ENCODE data around the gene C1orf232. TPM values are rescaled to one million over a fixed set of nuclear protein-coding genes. Genes with fewer than 3 reads are reported as not detected.

Gene C1orf232
- total and polyA plus RNA-seq, 9 of the 15 experiments (the other 6 are each of a cell fraction or from before 2014, with no cell fraction given): not detected

- H3K79me2 ChIP-seq (ENCODE audit: control insufficient read depth, insufficient read depth, low read length): no peaks in the 10 kb centered on the region; the same call in 2 of the 3 replicates
- H2AFZ ChIP-seq (ENCODE audit: low read depth, low read length): peak overlapping the region; percentile 36; the same call in 1 of the 2 replicates
- BruUV-seq (replicated peaks): no TSS peak
- no peak overlapping the region for H3K27ac ChIP-seq (ENCODE audit: extremely low read depth, low read depth, low read length)
- peak overlapping the region in 1 of 2 experiments; percentile 76; a peak in 2 of 4 replicates for H3K9ac ChIP-seq (ENCODE audit: insufficient read depth in 1 of 2, low read depth in 2 of 2, low read length in 2 of 2)
- 27% methylated on average over 11 of the region's 12 CpGs for WGBS (ENCODE audit: insufficient coverage, low coverage, missing lambda C conversion rate)
- TF ChIP-seq, protein P1, sequence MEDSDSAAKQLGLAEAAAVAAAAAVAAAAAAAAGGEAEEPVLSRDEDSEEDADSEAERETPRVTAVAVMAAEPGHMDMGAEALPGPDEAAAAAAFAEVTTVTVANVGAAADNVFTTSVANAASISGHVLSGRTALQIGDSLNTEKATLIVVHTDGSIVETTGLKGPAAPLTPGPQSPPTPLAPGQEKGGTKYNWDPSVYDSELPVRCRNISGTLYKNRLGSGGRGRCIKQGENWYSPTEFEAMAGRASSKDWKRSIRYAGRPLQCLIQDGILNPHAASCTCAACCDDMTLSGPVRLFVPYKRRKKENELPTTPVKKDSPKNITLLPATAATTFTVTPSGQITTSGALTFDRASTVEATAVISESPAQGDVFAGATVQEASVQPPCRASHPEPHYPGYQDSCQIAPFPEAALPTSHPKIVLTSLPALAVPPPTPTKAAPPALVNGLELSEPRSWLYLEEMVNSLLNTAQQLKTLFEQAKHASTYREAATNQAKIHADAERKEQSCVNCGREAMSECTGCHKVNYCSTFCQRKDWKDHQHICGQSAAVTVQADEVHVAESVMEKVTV (CRISPR knock-in tag; IDR thresholded peaks at IDR 0.05): no peak
- TF ChIP-seq FOXA1 (IDR thresholded peaks at IDR 0.05; ENCODE audit: borderline replicate concordance) (no peak), ZFP91 (CRISPR knock-in tag; IDR thresholded peaks at IDR 0.05) (0 out of 2 replicates have a peak, but pooled peaks have one; percentile 23), ATF3 (IDR thresholded peaks at IDR 0.05) (peak; percentile 45; the same call in 1 of the 2 replicates), ATF3 (CRISPR knock-in tag; conservative IDR thresholded peaks at IDR 0.05) (no peak), ZBTB7A (IDR thresholded peaks at IDR 0.05; ENCODE audit: borderline replicate concordance, control insufficient read depth, low read depth, low read length) (0 out of 2 replicates have a peak, but pooled peaks have one; percentile 19), JUN (IDR thresholded peaks at IDR 0.05; ENCODE audit: borderline replicate concordance, low read depth, low read length) (no peak), JUN (CRISPR knock-in tag; IDR thresholded peaks at IDR 0.05; ENCODE audit: borderline replicate concordance) (0 out of 2 replicates have a peak, but pooled peaks have one; percentile 49), HIVEP1 (CRISPR knock-in tag; IDR thresholded peaks at IDR 0.05) (no peak), ZNF324 (CRISPR knock-in tag; IDR thresholded peaks at IDR 0.05) (no peak), SMAD4 (CRISPR knock-in tag; conservative IDR thresholded peaks at IDR 0.05) (0 out of 2 replicates have a peak, but pooled peaks have one; percentile 15)
- TF ChIP-seq, protein P2, sequence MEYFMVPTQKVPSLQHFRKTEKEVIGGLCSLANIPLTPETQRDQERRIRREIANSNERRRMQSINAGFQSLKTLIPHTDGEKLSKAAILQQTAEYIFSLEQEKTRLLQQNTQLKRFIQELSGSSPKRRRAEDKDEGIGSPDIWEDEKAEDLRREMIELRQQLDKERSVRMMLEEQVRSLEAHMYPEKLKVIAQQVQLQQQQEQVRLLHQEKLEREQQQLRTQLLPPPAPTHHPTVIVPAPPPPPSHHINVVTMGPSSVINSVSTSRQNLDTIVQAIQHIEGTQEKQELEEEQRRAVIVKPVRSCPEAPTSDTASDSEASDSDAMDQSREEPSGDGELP (CRISPR knock-in tag; IDR thresholded peaks at IDR 0.05; ENCODE audit: borderline replicate concordance): peak; percentile 75
- H3K9me1 ChIP-seq (ENCODE audit: control insufficient read depth, insufficient read depth, low read length): no peaks in the 10 kb centered on the region
- no peaks in the 10 kb centered on the region for H3K9me3 ChIP-seq (replicated peaks; ENCODE audit: control insufficient read depth, insufficient read depth, low read depth, low read length)
- no peaks in the 10 kb centered on the region for H3K27me3 ChIP-seq (ENCODE audit: control insufficient read depth in 2 of 2, insufficient read depth in 2 of 2, low read length in 2 of 2)
- DNase-seq (ENCODE audit: extremely low read depth in 1 of 4, low spot score in 3 of 4) (peak in 2 of 4 experiments; percentile 36 to 46), ATAC-seq (peak; percentile 7; the same call in 2 of the 3 replicates), FAIRE-seq (peak; percentile 32)
- H3K4me1 ChIP-seq (replicated peaks in 1 of 2; ENCODE audit: control insufficient read depth in 2 of 2, insufficient read depth in 2 of 2, low read length in 2 of 2): peaks cover 18 to 45% of the 10 kb centered on the region in 2 experiments
- ChIA-PET CTCF (ENCODE audit: low intra/inter-chr PET ratio) (no interaction called here), POLR2A (interaction anchor here (0.6 to 2.7 kb wide), 13 partner anchors 9 to 47 kb away, joined by 3 to 13 read pairs (median 6); partner anchors contain the start of gene ZNF593OS)
- H4K20me1 ChIP-seq (replicated peaks; ENCODE audit: control insufficient read depth, insufficient read depth, low read length): no peaks in the 10 kb centered on the region
- in situ Hi-C loops (cut with MboI): no loop called here
- no peak overlapping the region for H3K4me2 ChIP-seq (ENCODE audit: insufficient read depth, low read length)
- H3K4me3 ChIP-seq: no peak overlapping the region
- no peaks in the 10 kb centered on the region for H3K36me3 ChIP-seq (ENCODE audit: control insufficient read depth, insufficient read depth, low read length)
- intact Hi-C loops (cut with micrococcal nuclease): no loop called here
Observed at GRCh38 chr1:26156285-26157038, 12.3 kb downstream of the C1orf232 start.
